Left cardiac atrium (tissue), 4 donors: ENCODE results near the gene IDE. TPM values are rescaled to one million over a fixed set of nuclear protein-coding genes. Genes with fewer than 3 reads are reported as not detected.
"Not testable (repeated sequence)": the region's sequence is repeated elsewhere in the genome, so short reads cannot be mapped to it uniquely, and the experiment has no call there.

Experiments
- ATAC-seq, 2 donors: fragments of 200-7000 bp; cut with Tn5 transposase; one replicate each; pipeline ENCODE4 v1.9.1; 2020; ENCODE audit warnings: mild to moderate bottlenecking in 2 of 2, moderate library complexity in 2 of 2
- DNase-seq: peaks from one replicate; pipeline ENCODE4 v3.0.0-alpha.2; 2020
- intact Hi-C, 2 donors: fragments of 100-400 bp; cut with DNase I; formaldehyde crosslinking; loops; one replicate each; pipeline versions ENCODE4 v1.14.1 to v1.15.1; 2022 to 2023
- total RNA-seq, 2 donors: library from RNA; stranded (reverse); fragmentation: NEBNext Ultra II Directional; extraction: Animal tissue kit (Norgen Biotek cat#: 25700); gene quantifications; one replicate each; pipeline ENCODE4 v1.2.1, GENCODE V29; 2021
- donor health status: DM: no; HTN: yes; CAD: no.
- donor health status: DM: no; HTN: yes; CAD: no; lungs with severe emphysema.
- donor health status: DM: yes; HTN: yes; CAD: no.
- donor health status: Dilated cardiomyopathy.

IDE gene
- total RNA-seq, 2 donors from 2014 or later: 42.4 to 46.1 TPM

DNA sequence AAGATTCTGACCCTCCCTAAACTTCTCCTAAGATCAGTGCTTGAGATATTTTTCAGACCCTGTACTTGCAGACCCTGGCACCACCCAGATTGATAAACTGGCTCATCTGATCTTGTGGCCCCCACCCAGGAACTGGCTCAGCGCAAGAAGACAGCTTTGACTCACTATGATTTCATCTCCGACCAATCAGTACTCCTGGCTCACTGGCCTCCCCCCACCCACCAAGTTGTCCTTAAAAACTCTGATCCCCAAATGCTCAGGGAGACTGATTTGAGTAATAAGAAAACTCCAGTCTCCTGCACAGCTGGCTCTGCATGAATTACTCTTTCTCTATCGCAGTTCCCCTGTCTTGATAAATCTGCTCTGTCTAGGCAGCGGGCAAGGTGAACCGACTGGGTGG is 171.7 kb downstream of the IDE start:
- DNase-seq, intact Hi-C loops, ATAC-seq: not testable (repeated sequence)

Other genes starting within 250 kb of the IDE start
- gene KIF11, start 19.0 kb upstream of the IDE start, total RNA-seq: 1 to 10 TPM in 1 of 2 donors, under 1 TPM in 1; 0.39 to 1.6 TPM
- 1 to 10 TPM; 3.7 to 9.0 TPM for gene HHEX, start 115.9 kb upstream of the IDE start, total RNA-seq